Activated naive CD4-positive, alpha-beta T cell treated with anti-CD3 and anti-CD28 coated beads for 36 hours (primary cell): ENCODE data around the gene HSF2BP. TPM values are rescaled to one million over a fixed set of nuclear protein-coding genes. Genes with fewer than 3 reads are reported as not detected.

Experiments used
- CTCF ChIA-PET: fragments of 350-600 bp; sonication (Branson Sonifier 250); formaldehyde crosslinking; loops from one replicate; lab custom pipeline; 2021; ENCODE audit warnings: antibody characterized with exemption; lab: Charles Lee
- DNase-seq: peaks from one replicate; pipeline ENCODE4 v3.0.0-alpha.2; 2020
- H3K27ac Mint-ChIP-seq: one replicate; pipeline ENCODE4 v1.8.0; 2021; ENCODE audit warnings: mild to moderate bottlenecking, mixed read lengths
- H3K27me3 Mint-ChIP-seq: one replicate; pipeline ENCODE4 v1.8.0; 2021; ENCODE audit warnings: low read depth, mixed read lengths
- H3K36me3 Mint-ChIP-seq: one replicate; pipeline ENCODE4 v1.8.0; 2021; ENCODE audit warnings: low read depth, mixed read lengths
- H3K4me1 Mint-ChIP-seq: one replicate; pipeline ENCODE4 v1.8.0; 2021; ENCODE audit warnings: low read depth, mixed read lengths
- H3K4me3 Mint-ChIP-seq: one replicate; pipeline ENCODE4 v1.8.0; 2021; ENCODE audit warnings: mild to moderate bottlenecking, moderate library complexity, mixed read lengths
- H3K9me3 Mint-ChIP-seq: one replicate; pipeline ENCODE4 v1.8.0; 2021; ENCODE audit warnings: mixed read lengths
- intact Hi-C: fragments of 100-400 bp; cut with micrococcal nuclease; formaldehyde crosslinking; loops from one replicate; pipeline ENCODE4 v1.15.1; 2023
- total RNA-seq, 2 experiments: library from RNA; stranded (reverse); gene quantifications; one replicate each; pipeline ENCODE4 v1.2.3, GENCODE V29; 2021

Gene HSF2BP
- total RNA-seq, 2 experiments from 2014 or later = 1.3 to 2.1 TPM

DNA sequence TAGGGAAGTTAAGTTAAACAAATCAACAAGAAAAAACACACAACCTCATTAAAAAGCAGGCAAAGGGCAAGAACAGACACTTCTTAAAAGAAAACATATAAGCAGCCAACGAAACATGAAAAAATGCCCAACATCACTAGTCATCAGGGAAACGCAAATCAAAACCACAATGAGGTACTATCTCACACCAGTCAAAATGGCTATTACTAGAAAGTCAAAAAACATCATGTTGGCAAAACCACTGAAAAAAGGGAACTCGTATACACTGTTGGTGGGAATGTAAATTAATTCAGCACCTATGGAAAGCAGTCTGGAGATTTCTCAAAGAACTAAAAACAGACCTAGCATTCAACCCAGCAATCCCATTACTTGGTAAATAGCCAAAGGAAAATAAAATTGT, 51.1 kb downstream of the HSF2BP start:
- intact Hi-C loops = no loop called here

DNA sequence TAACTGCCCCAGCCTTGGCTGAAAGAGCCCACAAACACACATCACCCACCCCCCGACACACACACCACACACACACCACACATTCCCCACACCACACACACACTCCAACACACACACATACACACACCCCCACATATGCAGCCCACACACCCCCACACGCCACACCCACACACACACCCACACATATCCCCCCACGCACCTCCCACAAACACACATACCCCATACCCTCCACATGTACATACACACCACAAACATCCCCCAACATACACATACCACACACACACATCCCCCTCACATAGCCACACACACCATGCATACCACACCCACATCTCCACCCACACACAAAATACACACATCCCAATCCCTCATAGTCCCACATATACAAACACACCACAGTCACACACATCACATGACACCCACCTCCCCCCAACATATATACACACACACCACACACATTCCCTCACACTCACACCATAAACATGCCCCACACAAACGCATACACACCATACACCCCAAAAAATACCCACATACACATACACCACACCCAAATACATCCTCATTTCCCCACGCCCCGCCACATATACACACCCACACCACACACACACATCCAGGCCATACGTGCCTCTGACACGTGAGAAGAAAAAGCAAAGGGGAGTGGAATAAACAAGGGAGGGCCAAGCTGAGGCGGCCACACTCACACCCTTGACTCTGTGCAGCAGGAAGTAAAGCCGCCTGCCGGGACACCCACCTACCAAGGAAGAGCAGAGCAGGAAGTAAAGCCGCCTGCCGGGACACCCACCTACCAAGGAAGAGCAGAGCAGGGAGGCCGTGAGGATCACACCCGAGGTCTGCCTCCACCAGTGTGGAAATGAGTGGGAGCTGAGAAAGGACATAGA, 53.7 kb downstream of the HSF2BP start:
- H3K27ac Mint-ChIP-seq = no peak overlapping the region
- DNase-seq = no peak
- intact Hi-C loops = no loop called here
- no peaks in the 10 kb centered on the region for H3K9me3 Mint-ChIP-seq
- H3K4me1 Mint-ChIP-seq = peaks cover 8% of the 10 kb centered on the region
- CTCF ChIA-PET = no interaction called here
- no peaks in the 10 kb centered on the region for H3K36me3 Mint-ChIP-seq
- H3K4me3 Mint-ChIP-seq = no peak overlapping the region
- no peaks in the 10 kb centered on the region for H3K27me3 Mint-ChIP-seq

More for the DNA sequence above, 51.1 kb downstream of the HSF2BP start:
- no peak overlapping the region for H3K27ac Mint-ChIP-seq
- no peaks in the 10 kb centered on the region for H3K4me1 Mint-ChIP-seq
- no peaks in the 10 kb centered on the region for H3K9me3 Mint-ChIP-seq
- no peak overlapping the region for H3K4me3 Mint-ChIP-seq
- H3K27me3 Mint-ChIP-seq = no peaks in the 10 kb centered on the region
- DNase-seq = no peak
- H3K36me3 Mint-ChIP-seq = no peaks in the 10 kb centered on the region
- CTCF ChIA-PET = no interaction called here

DNA sequence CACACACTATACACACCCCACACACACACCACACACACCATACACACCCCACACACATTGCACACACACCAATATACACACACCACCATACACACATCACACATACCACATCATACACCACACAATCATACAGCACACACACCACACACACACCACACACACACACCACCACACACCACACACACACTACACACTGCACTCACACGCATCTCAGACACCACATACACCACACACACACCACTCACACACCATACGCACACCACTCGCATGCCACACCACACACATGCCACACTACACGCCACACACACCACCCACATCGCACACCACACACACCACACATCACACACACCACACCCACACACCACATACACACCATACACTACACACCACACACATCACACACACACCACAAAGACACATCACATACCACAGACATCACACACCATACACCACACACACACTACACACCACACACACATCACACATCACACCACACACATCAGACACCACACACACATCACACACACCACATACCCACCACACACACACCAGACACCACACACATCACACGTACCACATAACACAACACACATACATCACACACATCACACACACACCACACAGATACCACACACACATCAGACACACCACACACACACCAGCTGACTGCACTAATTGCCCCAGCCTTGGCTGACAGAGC, 54.6 kb downstream of the HSF2BP start:
- Mint-ChIP-seq H3K4me1 (peaks cover 9% of the 10 kb centered on the region), H3K27me3 (no peaks in the 10 kb centered on the region), H3K9me3 (no peaks in the 10 kb centered on the region), H3K36me3 (no peaks in the 10 kb centered on the region), H3K4me3 (no peak overlapping the region), H3K27ac (no peak overlapping the region)
- CTCF ChIA-PET = no interaction called here
- intact Hi-C loops = no loop called here
- DNase-seq = no peak

- H3K27me3 Mint-ChIP-seq = no peaks in the 10 kb centered on the region
- no peak overlapping the region for H3K27ac Mint-ChIP-seq
- no peaks in the 10 kb centered on the region for H3K36me3 Mint-ChIP-seq
- intact Hi-C loops = no loop called here
- CTCF ChIA-PET = no interaction called here
- no peaks in the 10 kb centered on the region for H3K9me3 Mint-ChIP-seq
- H3K4me1 Mint-ChIP-seq = peaks cover 9% of the 10 kb centered on the region
- no peak overlapping the region for H3K4me3 Mint-ChIP-seq
- DNase-seq = no peak
Measured at GRCh38 chr21:43603641-43604504, 55.4 kb downstream of the HSF2BP start.

DNA sequence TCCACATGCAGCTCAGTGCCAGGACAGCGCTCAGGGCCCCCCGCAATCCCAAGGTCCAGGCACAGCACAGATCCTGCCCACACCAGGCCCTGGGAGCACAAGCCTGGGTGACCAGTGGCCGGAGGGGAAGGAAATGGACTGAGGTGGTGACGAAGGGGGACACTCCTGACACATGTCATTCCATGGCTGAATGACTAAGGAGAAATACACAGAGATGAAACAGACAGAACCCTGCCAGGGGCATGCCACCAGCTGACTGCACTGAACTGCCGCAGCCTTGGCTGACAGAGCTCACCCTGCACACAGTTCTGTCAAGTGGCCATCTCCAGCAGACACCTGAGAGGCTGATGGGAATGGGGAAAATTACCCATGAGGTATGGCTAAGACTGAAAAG, 56.1 kb downstream of the HSF2BP start:
- H3K4me1 Mint-ChIP-seq = peaks cover 9% of the 10 kb centered on the region
- H3K27me3 Mint-ChIP-seq = no peaks in the 10 kb centered on the region
- H3K36me3 Mint-ChIP-seq = no peaks in the 10 kb centered on the region
- no peak for DNase-seq
- CTCF ChIA-PET = no interaction called here
- no peaks in the 10 kb centered on the region for H3K9me3 Mint-ChIP-seq
- H3K4me3 Mint-ChIP-seq = no peak overlapping the region
- intact Hi-C loops = no loop called here
- no peak overlapping the region for H3K27ac Mint-ChIP-seq

DNA sequence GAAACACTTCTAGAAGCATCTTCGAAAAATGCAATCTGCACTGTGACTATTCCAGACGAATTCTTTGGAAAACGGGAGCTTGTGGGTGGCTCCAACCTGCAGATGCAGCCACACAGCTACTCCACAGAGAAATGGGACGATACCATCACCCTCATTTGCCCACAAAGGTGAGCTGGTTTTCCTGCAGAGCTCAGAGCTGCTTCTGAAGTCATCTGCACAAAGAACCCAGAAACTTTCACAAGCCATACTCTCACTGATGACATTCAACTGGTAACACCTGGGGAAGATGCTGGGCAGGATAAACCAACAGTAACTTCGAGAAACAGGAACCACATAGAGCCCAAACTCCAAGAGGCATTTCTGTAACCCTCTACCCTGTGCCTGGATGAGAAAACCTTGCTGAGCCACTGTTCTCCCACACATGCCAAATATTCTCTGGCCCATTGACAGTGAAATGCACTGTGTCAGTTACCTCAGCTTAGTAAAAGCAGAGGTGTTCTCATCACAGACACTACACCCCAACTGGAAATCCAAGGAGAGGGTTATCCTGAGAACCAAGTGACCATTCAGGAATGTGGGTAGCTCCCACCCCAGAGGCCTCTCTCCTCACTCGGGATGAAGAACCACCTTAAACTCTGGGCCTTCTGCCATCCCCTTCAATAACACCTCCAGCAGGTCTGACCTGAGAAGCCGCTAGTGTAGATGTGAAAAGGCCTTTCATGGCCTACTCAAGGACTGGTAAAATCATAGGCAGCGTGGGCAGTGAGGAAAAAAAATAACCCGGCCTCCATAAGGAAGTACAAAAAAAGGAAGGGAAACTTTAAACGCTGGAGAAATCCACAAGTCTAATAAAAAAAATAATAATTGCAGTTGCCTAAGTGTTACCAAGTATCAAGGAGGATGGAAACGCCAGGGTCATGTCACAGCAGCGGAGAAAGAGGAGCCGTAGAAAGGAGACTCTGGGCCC, 56.7 kb downstream of the HSF2BP start:
- H3K9me3 Mint-ChIP-seq = no peaks in the 10 kb centered on the region
- H3K27ac Mint-ChIP-seq = no peak overlapping the region
- H3K4me3 Mint-ChIP-seq = no peak overlapping the region
- peaks cover 9% of the 10 kb centered on the region for H3K4me1 Mint-ChIP-seq
- intact Hi-C loops = no loop called here
- H3K36me3 Mint-ChIP-seq = no peaks in the 10 kb centered on the region
- CTCF ChIA-PET = interaction anchor here (1.5 to 1.6 kb wide), 2 partner anchors 9 to 39 kb away, joined by 4 to 5 read pairs; no protein-coding TSS in a partner anchor
- no peaks in the 10 kb centered on the region for H3K27me3 Mint-ChIP-seq
- DNase-seq = no peak

DNA sequence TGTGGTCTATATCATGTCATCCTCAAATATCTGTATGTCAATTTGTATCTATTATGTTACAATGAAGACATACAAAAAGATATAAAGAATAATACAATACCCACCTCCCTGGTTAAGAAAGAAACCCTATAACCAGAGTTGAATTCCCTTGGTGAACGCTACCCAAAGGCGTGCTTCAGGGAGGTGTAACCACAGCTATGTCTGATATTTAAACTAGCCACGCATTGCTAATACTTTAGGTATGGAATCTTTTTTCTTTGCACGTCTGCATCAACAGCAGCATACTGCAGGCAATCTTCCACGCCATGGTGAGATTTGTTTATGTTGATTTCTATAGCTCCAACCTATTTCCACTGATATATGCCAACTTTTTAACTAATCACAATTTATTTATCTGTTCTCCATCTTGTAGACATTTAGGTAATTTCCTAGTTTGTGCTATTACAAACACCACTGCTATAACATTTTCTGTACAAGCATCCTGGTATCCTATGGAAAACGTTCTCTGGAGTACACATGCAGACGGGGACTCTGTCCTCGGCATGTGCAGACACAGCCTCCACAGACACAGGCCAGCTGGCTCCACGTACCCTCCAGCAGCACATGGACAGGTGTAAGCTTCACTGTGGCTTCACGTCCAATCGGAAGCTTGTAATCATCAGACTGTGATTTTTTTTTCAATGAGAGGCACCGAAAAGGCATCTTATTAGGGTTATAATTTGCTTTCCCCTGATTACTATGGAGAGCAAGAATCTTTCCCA, 58.5 kb downstream of the HSF2BP start:
- peaks cover 9% of the 10 kb centered on the region for H3K4me1 Mint-ChIP-seq
- H3K9me3 Mint-ChIP-seq = no peaks in the 10 kb centered on the region
- no peak overlapping the region for H3K4me3 Mint-ChIP-seq
- CTCF ChIA-PET = interaction anchor here (1.6 kb wide), 1 partner anchor 11 kb away, joined by 4 read pairs; no protein-coding TSS in a partner anchor
- intact Hi-C loops = no loop called here
- no peak overlapping the region for H3K27ac Mint-ChIP-seq
- no peak for DNase-seq
- no peaks in the 10 kb centered on the region for H3K36me3 Mint-ChIP-seq
- no peaks in the 10 kb centered on the region for H3K27me3 Mint-ChIP-seq

DNA sequence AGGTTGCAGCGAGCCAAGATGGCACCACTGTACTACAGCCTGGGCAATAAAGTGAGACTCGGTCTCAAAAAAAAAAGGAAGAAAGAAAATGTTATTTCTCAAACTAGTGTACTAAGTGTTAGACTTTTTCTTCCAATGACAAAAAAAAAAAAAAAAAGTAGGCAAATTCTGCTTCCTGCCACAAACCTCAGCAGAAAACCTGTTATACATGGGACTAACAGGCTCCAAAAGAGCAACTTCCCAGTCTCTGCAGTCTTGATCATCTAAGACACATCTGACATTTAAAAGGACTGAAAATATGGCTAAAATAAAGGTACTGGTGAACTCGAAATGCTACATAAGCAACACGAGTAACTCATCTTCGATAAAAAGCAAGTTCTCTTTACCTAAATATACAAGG, 59.6 kb downstream of the HSF2BP start:
- Mint-ChIP-seq H3K9me3 (no peaks in the 10 kb centered on the region), H3K27me3 (no peaks in the 10 kb centered on the region), H3K4me1 (peaks cover 9% of the 10 kb centered on the region), H3K36me3 (no peaks in the 10 kb centered on the region), H3K27ac (no peak overlapping the region), H3K4me3 (no peak overlapping the region)
- CTCF ChIA-PET = no interaction called here
- DNase-seq = no peak
- intact Hi-C loops = no loop called here

DNA sequence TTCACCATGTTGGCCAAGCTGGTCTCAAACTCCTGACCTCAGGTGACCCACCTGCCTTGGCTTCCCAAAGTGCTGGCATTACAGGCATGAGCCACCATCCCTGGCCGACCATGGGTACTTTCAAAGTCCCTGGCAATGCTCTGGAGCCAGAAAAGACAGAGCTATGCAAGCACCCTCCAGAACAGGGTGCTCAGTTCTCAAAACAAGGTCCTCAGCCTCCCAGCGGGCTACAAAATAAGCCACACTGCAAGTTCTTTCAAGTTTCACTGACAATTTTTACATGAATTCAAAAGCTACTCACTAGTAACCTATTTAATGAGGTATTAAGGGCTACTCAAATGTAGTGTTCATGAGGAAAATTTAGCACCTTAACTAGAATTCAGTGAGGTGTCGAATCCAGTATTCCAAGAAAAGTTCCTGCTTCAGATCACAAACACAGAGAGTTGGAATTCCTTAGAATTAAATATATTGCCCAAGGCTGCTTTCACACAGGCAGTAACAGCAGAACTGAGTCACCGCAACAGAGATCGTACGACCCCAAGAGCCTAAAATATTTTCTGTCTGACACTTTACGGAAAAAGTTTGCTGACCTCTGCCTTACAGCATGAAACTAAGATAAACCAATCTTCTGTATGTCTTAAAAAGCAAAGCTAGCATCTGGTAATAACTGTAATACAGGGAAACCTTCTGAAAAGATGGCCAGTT, 60.7 kb downstream of the HSF2BP start:
- no peak for DNase-seq
- CTCF ChIA-PET = interaction anchor here (0.7 kb wide), 1 partner anchor 15 kb away, joined by 3 read pairs; no protein-coding TSS in a partner anchor
- intact Hi-C loops = no loop called here
- no peaks in the 10 kb centered on the region for H3K27me3 Mint-ChIP-seq
- H3K9me3 Mint-ChIP-seq = no peaks in the 10 kb centered on the region
- H3K4me1 Mint-ChIP-seq = peaks cover 9% of the 10 kb centered on the region
- H3K36me3 Mint-ChIP-seq = no peaks in the 10 kb centered on the region
- H3K27ac Mint-ChIP-seq = no peak overlapping the region
- H3K4me3 Mint-ChIP-seq = no peak overlapping the region

DNA sequence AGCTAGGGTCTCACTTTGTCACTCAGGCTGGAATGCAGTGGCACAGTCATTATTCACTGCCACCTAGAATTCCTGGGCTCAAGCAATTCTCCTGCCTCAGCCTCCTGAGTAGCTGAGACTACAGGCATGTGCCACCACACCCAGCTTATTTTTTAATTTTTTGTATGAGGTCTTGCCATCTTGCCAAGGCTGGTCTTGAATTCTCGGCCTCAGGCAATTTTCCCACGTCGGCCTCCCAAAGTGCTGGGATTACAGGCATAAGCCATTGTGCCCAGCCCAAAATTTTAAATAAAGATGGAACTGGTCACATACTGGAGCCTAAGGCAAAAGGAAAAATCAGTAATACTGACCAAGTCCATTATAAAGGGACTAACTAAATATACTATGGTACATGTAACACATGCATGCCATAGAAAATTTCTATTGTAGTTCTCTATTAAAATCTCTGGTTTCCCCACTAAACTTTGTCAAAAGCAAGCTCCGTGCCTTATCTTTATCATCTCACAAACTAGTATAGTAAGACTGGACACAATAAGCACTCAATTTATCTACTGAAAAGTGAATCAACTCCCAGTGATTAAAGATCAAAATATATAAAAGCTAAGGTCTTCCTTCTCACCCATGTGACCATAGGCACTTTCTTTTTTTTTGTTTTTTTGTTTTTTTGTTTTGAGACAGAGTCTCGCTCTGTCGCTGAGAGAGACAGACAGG, 61.6 kb downstream of the HSF2BP start:
- CTCF ChIA-PET = interaction anchor here (0.6 to 0.9 kb wide), 3 partner anchors 16 to 865 kb away, joined by 3 to 4 read pairs (median 3); no protein-coding TSS in a partner anchor
- Mint-ChIP-seq H3K27ac (peak overlapping the region; percentile 39), H3K36me3 (no peaks in the 10 kb centered on the region), H3K4me3 (no peak overlapping the region), H3K9me3 (no peaks in the 10 kb centered on the region), H3K27me3 (no peaks in the 10 kb centered on the region), H3K4me1 (peaks cover 9% of the 10 kb centered on the region)
- intact Hi-C loops = no loop called here
- DNase-seq = no peak
